Measurements from ENCODE around the gene PTPN4. TPM values are rescaled to one million over a fixed set of nuclear protein-coding genes. Genes with fewer than 3 reads are reported as not detected.
"Not testable (repeated sequence)": the region's sequence is repeated elsewhere in the genome, so short reads cannot be mapped to it uniquely, and the experiment has no call there.

PTPN4 gene
- total RNA-seq, 1 donor: 85.0 TPM

GRCh38 chr2:119800376-119800902 lies 40.7 kb downstream of the PTPN4 start:
- Histone ChIP-seq H3K9me3 (ENCODE audit: low read depth, low read length) (no peaks in the 10 kb centered on the region), H3K4me3 (ENCODE audit: low read length) (no peak overlapping the region), H3K4me1 (ENCODE audit: insufficient read depth, low read length) (no peaks in the 10 kb centered on the region), H3K27me3 (ENCODE audit: insufficient read depth, low read length) (no peaks in the 10 kb centered on the region)

GRCh38 chr2:119801040-119801439 lies 41.3 kb downstream of the PTPN4 start:
- H3K4me3 ChIP-seq (ENCODE audit: low read length): no peak overlapping the region
- no peaks in the 10 kb centered on the region for H3K27me3 ChIP-seq (ENCODE audit: insufficient read depth, low read length)
- H3K4me1 ChIP-seq (ENCODE audit: insufficient read depth, low read length): no peaks in the 10 kb centered on the region
- H3K9me3 ChIP-seq (ENCODE audit: low read depth, low read length): no peaks in the 10 kb centered on the region

- H3K4me1 ChIP-seq (ENCODE audit: insufficient read depth, low read length); H3K9me3 ChIP-seq (ENCODE audit: low read depth, low read length); H3K27me3 ChIP-seq (ENCODE audit: insufficient read depth, low read length); H3K4me3 ChIP-seq (ENCODE audit: low read length): not testable (repeated sequence)
Measured at GRCh38 chr2:119801989-119802388, 42.3 kb downstream of the PTPN4 start.

GRCh38 chr2:119803101-119803500 lies 43.4 kb downstream of the PTPN4 start:
- Histone ChIP-seq H3K27me3 (ENCODE audit: insufficient read depth, low read length) (no peaks in the 10 kb centered on the region), H3K9me3 (ENCODE audit: low read depth, low read length) (no peaks in the 10 kb centered on the region), H3K4me1 (ENCODE audit: insufficient read depth, low read length) (no peaks in the 10 kb centered on the region), H3K4me3 (ENCODE audit: low read length) (no peak overlapping the region)

- not testable (repeated sequence) for H3K27me3 ChIP-seq (ENCODE audit: insufficient read depth, low read length); H3K9me3 ChIP-seq (ENCODE audit: low read depth, low read length); H3K4me3 ChIP-seq (ENCODE audit: low read length); H3K4me1 ChIP-seq (ENCODE audit: insufficient read depth, low read length)
Measured at GRCh38 chr2:119804409-119804808, 44.7 kb downstream of the PTPN4 start.

GRCh38 chr2:119808516-119809147 lies 48.9 kb downstream of the PTPN4 start:
- Histone ChIP-seq H3K4me3 (ENCODE audit: low read length) (no peak overlapping the region), H3K9me3 (ENCODE audit: low read depth, low read length) (no peaks in the 10 kb centered on the region), H3K4me1 (ENCODE audit: insufficient read depth, low read length) (no peaks in the 10 kb centered on the region), H3K27me3 (ENCODE audit: insufficient read depth, low read length) (no peaks in the 10 kb centered on the region)

GRCh38 chr2:119809339-119810048 lies 49.8 kb downstream of the PTPN4 start:
- Histone ChIP-seq H3K4me1 (ENCODE audit: insufficient read depth, low read length) (no peaks in the 10 kb centered on the region), H3K4me3 (ENCODE audit: low read length) (no peak overlapping the region), H3K27me3 (ENCODE audit: insufficient read depth, low read length) (no peaks in the 10 kb centered on the region), H3K9me3 (ENCODE audit: low read depth, low read length) (no peaks in the 10 kb centered on the region)

- no peaks in the 10 kb centered on the region for H3K4me1 ChIP-seq (ENCODE audit: insufficient read depth, low read length)
- no peak overlapping the region for H3K4me3 ChIP-seq (ENCODE audit: low read length)
- no peaks in the 10 kb centered on the region for H3K9me3 ChIP-seq (ENCODE audit: low read depth, low read length)
- H3K27me3 ChIP-seq (ENCODE audit: insufficient read depth, low read length): no peaks in the 10 kb centered on the region
Measured at GRCh38 chr2:119810049-119810630, 50.4 kb downstream of the PTPN4 start.

- no peaks in the 10 kb centered on the region for H3K27me3 ChIP-seq (ENCODE audit: insufficient read depth, low read length)
- H3K4me3 ChIP-seq (ENCODE audit: low read length): no peak overlapping the region
- no peaks in the 10 kb centered on the region for H3K4me1 ChIP-seq (ENCODE audit: insufficient read depth, low read length)
- no peaks in the 10 kb centered on the region for H3K9me3 ChIP-seq (ENCODE audit: low read depth, low read length)
Measured at GRCh38 chr2:119814216-119814615, 54.5 kb downstream of the PTPN4 start.

- no peak overlapping the region for H3K4me3 ChIP-seq (ENCODE audit: low read length)
- H3K27me3 ChIP-seq (ENCODE audit: insufficient read depth, low read length): no peaks in the 10 kb centered on the region
- H3K9me3 ChIP-seq (ENCODE audit: low read depth, low read length): no peaks in the 10 kb centered on the region
- H3K4me1 ChIP-seq (ENCODE audit: insufficient read depth, low read length): no peaks in the 10 kb centered on the region
Measured at GRCh38 chr2:119818792-119819191, 59.1 kb downstream of the PTPN4 start.

- no peaks in the 10 kb centered on the region for H3K4me1 ChIP-seq (ENCODE audit: insufficient read depth, low read length)
- H3K9me3 ChIP-seq (ENCODE audit: low read depth, low read length): no peaks in the 10 kb centered on the region
- no peaks in the 10 kb centered on the region for H3K27me3 ChIP-seq (ENCODE audit: insufficient read depth, low read length)
- no peak overlapping the region for H3K4me3 ChIP-seq (ENCODE audit: low read length)
Measured at GRCh38 chr2:119819846-119820245, 60.1 kb downstream of the PTPN4 start.

GRCh38 chr2:119820275-119820674 lies 60.6 kb downstream of the PTPN4 start:
- Histone ChIP-seq H3K9me3 (ENCODE audit: low read depth, low read length) (no peaks in the 10 kb centered on the region), H3K4me3 (ENCODE audit: low read length) (no peak overlapping the region), H3K27me3 (ENCODE audit: insufficient read depth, low read length) (no peaks in the 10 kb centered on the region)

GRCh38 chr2:119821266-119821665 lies 61.5 kb downstream of the PTPN4 start:
- Histone ChIP-seq H3K27me3 (ENCODE audit: insufficient read depth, low read length) (no peaks in the 10 kb centered on the region), H3K4me3 (ENCODE audit: low read length) (no peak overlapping the region), H3K4me1 (ENCODE audit: insufficient read depth, low read length) (no peaks in the 10 kb centered on the region), H3K9me3 (ENCODE audit: low read depth, low read length) (no peaks in the 10 kb centered on the region)

More at GRCh38 chr2:119820275-119820674, 60.6 kb downstream of the PTPN4 start:
- no peaks in the 10 kb centered on the region for H3K4me1 ChIP-seq (ENCODE audit: insufficient read depth, low read length)

GRCh38 chr2:119823734-119824334 lies 64.1 kb downstream of the PTPN4 start:
- Histone ChIP-seq H3K4me3 (ENCODE audit: low read length) (no peak overlapping the region), H3K9me3 (ENCODE audit: low read depth, low read length) (no peaks in the 10 kb centered on the region), H3K4me1 (ENCODE audit: insufficient read depth, low read length) (no peaks in the 10 kb centered on the region), H3K27me3 (ENCODE audit: insufficient read depth, low read length) (no peaks in the 10 kb centered on the region)

GRCh38 chr2:119826370-119826961 lies 66.7 kb downstream of the PTPN4 start:
- Histone ChIP-seq H3K9me3 (ENCODE audit: low read depth, low read length) (no peaks in the 10 kb centered on the region), H3K27me3 (ENCODE audit: insufficient read depth, low read length) (no peaks in the 10 kb centered on the region), H3K4me3 (ENCODE audit: low read length) (no peak overlapping the region), H3K4me1 (ENCODE audit: insufficient read depth, low read length) (no peaks in the 10 kb centered on the region)
